Measurements from ENCODE around the gene TANGO2. TPM values are rescaled to one million over a fixed set of nuclear protein-coding genes. Genes with fewer than 3 reads are reported as not detected.

The TANGO2 gene
- total and polyA plus RNA-seq, 2 experiments from 2014 or later: 27.3 to 45.0 TPM

DNA sequence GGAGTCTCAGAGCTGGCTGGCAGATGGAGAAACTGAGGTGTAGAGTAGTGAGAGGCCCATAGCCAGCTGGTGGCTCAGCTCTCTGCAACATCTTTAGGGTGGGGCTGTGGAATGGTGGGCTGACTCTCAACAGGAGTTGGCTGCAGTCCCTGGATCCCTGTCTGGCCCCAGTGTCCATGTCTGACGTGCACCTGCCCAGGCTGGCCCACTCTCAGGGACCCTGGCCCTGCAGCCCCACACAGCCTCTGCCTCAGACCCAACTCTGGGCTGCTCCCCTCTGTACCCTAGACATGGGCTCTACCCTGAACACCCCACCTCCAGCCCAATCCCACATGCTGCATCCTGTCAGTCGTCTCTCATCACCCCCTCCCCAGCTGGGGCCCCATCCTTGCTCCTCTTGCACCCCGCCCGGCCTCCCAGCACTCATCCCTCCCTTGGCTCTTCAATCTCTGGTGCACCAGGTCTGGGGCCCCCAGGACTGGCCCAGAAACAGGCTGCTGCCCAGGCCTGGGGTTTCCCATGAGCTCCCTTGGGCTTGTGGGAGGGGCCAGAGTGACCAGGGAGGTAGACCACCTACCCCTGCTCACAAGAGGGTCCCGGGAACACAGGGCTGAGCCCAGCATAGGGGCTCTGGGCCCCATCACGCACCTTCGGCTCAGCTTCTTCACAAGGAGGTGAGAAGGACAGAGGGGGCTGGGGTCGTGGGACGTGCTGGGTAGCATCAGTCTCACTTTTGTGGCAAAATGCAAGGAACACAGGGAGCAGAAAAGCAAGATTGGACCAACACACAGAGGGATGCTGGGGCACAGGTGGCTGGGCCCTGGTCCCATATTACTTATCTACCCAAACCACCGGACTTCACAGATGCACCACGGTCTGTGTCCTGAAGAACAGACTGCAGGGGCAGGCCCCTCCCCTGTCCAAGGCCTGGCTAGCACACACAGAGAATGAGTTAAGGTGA is 35.8 kb upstream of the TANGO2 start:
- no peak overlapping the region for H3K27ac ChIP-seq
- H3K4me2 ChIP-seq (ENCODE audit: unreplicated experiment): no peak overlapping the region
- TF ChIP-seq EZH2 (IDR thresholded peaks at IDR 0.05; ENCODE audit: insufficient read depth, poor library complexity, severe bottlenecking) (no peak), EZH2phosphoT487 (IDR thresholded peaks at IDR 0.05; ENCODE audit: insufficient read depth, low read depth) (no peak)
- WGBS, 2 experiments (ENCODE audit: low coverage in 1 of 2, low lambda C conversion rate in 2 of 2, missing lambda C conversion rate in 2 of 2): 88 to 90% methylated on average over 11 of the region's 11 CpGs
- no peaks in the 10 kb centered on the region for H3K79me2 ChIP-seq (ENCODE audit: insufficient read depth)
- H2AFZ ChIP-seq: no peak overlapping the region
- H3F3A ChIP-seq (ENCODE audit: insufficient read depth): no peaks in the 10 kb centered on the region
- H3K4me3 ChIP-seq: no peak overlapping the region
- no peaks in the 10 kb centered on the region for H4K20me1 ChIP-seq (ENCODE audit: insufficient read depth)
- no peaks in the 10 kb centered on the region for H3K9me3 ChIP-seq (ENCODE audit: low read depth)
- H3K9ac ChIP-seq: no peak overlapping the region
- no peaks in the 10 kb centered on the region for H3K9me2 ChIP-seq (ENCODE audit: insufficient read depth)
- H3K4me1 ChIP-seq (ENCODE audit: insufficient read depth): peaks cover 7% of the 10 kb centered on the region
- in situ Hi-C loops (cut with MboI): loop anchor here (25.0 kb wide), 1 partner anchor 302 kb away; no protein-coding TSS in a partner anchor
- no peak for DNase-seq
- no peaks in the 10 kb centered on the region for H3K36me3 ChIP-seq (ENCODE audit: low read depth)
- no peaks in the 10 kb centered on the region for H3K27me3 ChIP-seq (replicated peaks; ENCODE audit: insufficient read depth)

DNA sequence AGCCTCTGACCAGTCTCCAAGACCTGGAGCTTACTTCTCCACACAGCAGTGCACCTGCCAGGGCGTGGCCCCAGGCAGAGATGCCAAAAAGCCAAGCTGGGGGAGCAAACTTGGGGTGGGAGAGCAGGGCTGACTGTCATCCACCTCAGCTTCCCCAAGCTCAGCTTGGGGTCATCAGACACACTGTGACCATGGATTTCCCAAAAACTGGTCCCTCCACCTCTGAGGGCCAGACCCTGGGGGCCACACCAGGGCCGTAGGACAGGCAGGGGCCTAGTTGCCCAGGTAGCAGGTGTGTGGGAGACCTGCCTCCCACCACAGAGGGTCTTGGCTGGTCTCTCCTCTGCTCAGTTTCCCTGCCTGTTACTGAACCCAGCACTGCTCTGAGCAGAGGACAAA is 34.9 kb upstream of the TANGO2 start:
- Histone ChIP-seq H3K27ac (no peak overlapping the region), H3K4me3 (peak overlapping the region; percentile 77; the same call in 1 of the 2 replicates), H3K9me3 (ENCODE audit: low read depth) (no peaks in the 10 kb centered on the region), H3K4me2 (ENCODE audit: unreplicated experiment) (peak overlapping the region; percentile 89), H3K9me2 (ENCODE audit: insufficient read depth) (no peaks in the 10 kb centered on the region), H4K20me1 (ENCODE audit: insufficient read depth) (no peaks in the 10 kb centered on the region), H3K4me1 (ENCODE audit: insufficient read depth) (peaks cover 7% of the 10 kb centered on the region), H3K79me2 (ENCODE audit: insufficient read depth) (no peaks in the 10 kb centered on the region), H3K36me3 (ENCODE audit: low read depth) (no peaks in the 10 kb centered on the region), H2AFZ (peak overlapping the region; percentile 82; the same call in 1 of the 2 replicates), H3F3A (ENCODE audit: insufficient read depth) (no peaks in the 10 kb centered on the region), H3K27me3 (replicated peaks; ENCODE audit: insufficient read depth) (no peaks in the 10 kb centered on the region), H3K9ac (peak overlapping the region; percentile 73; the same call in 1 of the 2 replicates)
- no peak for TF ChIP-seq EZH2phosphoT487 (IDR thresholded peaks at IDR 0.05; ENCODE audit: insufficient read depth, low read depth)
- no peak for TF ChIP-seq EZH2 (IDR thresholded peaks at IDR 0.05; ENCODE audit: insufficient read depth, poor library complexity, severe bottlenecking)
- WGBS, 2 experiments (ENCODE audit: low coverage in 1 of 2, low lambda C conversion rate in 2 of 2, missing lambda C conversion rate in 2 of 2): 53 to 68% methylated on average over 2 of the region's 2 CpGs
- in situ Hi-C loops (cut with MboI): loop anchor here (25.0 kb wide), 1 partner anchor 301 kb away; no protein-coding TSS in a partner anchor
- DNase-seq: no peak

DNA sequence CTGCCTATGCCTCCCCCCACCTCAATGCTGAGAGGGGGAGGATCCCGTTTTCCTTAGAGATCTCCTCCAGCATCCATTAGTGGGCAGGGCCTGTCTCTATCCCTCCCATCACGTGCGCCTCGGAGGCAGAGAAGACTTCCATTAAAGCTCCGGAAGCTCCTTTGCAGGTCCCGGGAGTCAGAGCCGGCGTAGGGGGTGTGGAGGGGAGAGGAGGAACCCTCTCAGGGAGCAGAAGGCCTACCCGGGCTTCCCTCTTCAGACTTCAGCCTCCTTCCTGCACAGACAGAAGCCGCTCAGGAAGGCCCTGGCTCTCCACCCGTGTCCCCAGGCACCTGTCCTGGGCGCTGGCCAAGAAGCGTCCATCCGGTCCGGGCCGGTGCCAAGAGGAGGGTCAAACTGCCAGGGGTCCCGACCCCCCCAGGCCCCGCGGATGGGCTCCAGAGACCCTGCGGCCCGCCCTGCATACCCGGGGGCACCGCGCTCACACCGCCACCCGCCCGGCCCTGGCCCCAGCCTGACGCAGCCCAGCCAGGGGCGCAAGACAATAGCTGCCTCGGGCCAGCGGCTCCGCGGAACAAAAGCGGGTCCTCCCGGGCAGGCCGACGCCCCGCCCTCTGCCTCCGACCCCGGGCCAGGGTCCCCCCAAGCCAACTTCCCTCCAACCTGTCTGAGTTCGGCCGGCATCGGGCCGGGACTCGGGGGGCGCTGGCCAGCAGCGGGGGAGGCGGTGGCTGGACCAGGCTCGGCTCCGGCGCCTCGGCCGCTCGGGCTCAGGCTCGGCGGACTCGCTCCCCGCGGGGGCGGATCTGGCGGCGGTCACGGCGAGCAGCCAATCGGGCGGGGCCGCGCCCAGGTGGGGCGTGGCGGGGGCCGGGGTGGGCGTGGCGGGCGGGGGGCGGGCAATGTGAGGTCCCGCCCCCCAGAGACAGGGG is 34.2 kb upstream of the TANGO2 start:
- Histone ChIP-seq H4K20me1 (ENCODE audit: insufficient read depth) (no peaks in the 10 kb centered on the region), H2AFZ (peak overlapping the region; percentile 82), H3K4me1 (ENCODE audit: insufficient read depth) (peaks cover 7% of the 10 kb centered on the region), H3K4me3 (peak overlapping the region; percentile 77), H3K27me3 (replicated peaks; ENCODE audit: insufficient read depth) (no peaks in the 10 kb centered on the region), H3K9me2 (ENCODE audit: insufficient read depth) (no peaks in the 10 kb centered on the region), H3K36me3 (ENCODE audit: low read depth) (no peaks in the 10 kb centered on the region), H3F3A (ENCODE audit: insufficient read depth) (no peaks in the 10 kb centered on the region), H3K27ac (no peak overlapping the region), H3K9ac (peak overlapping the region; percentile 73), H3K79me2 (ENCODE audit: insufficient read depth) (no peaks in the 10 kb centered on the region), H3K4me2 (ENCODE audit: unreplicated experiment) (peak overlapping the region; percentile 89), H3K9me3 (ENCODE audit: low read depth) (no peaks in the 10 kb centered on the region)
- 3 to 7% methylated on average over 23 to 62 of the region's 76 CpGs for whole genome bisulfite sequencing, 2 experiments (ENCODE audit: low coverage in 1 of 2, low lambda C conversion rate in 2 of 2, missing lambda C conversion rate in 2 of 2)
- TF ChIP-seq EZH2 (IDR thresholded peaks at IDR 0.05; ENCODE audit: insufficient read depth, poor library complexity, severe bottlenecking) (no peak), EZH2phosphoT487 (IDR thresholded peaks at IDR 0.05; ENCODE audit: insufficient read depth, low read depth) (no peak)
- peak; percentile 93 for DNase-seq
- in situ Hi-C loops (cut with MboI): loop anchor here (25.0 kb wide), 1 partner anchor 301 kb away; no protein-coding TSS in a partner anchor

Data from GM23248 (cell line).